Caco-2 (cell line): ENCODE measurements around the gene HNF4A. TPM values are rescaled to one million over a fixed set of nuclear protein-coding genes. Genes with fewer than 3 reads are reported as not detected.

Experiments used
- BruUV-seq: library from RNA; stranded (reverse); fragments of 400-500 nt; replicated peaks from 2 replicates; lab custom pipeline; 2021; lab: Mats Ljungman, UMichigan
- CTCF ChIA-PET: fragments of 300-600 bp; sonication (Branson Sonifier 250); formaldehyde crosslinking; loops from one replicate; lab custom pipeline; 2022; ENCODE audit warnings: antibody characterized with exemption; lab: Charles Lee
- POLR2A ChIA-PET: fragments of 300-600 bp; sonication (Branson Sonifier 250); formaldehyde crosslinking; loops from one replicate; lab custom pipeline; 2022; ENCODE audit warnings: antibody characterized with exemption; lab: Charles Lee
- DNase-seq, 2 experiments: peaks; one replicate each; pipeline versions ENCODE4 v3.0.0 to v3.0.0-alpha.2; 2020 to 2022
- H3K27me3 ChIP-seq: replicated peaks from 2 replicates; pipeline ENCODE4 v1.6.0; 2011; ENCODE audit warnings: low read length; ENCODE audit not compliant: control insufficient read depth, insufficient read depth
- H3K36me3 ChIP-seq: 2 replicates; pipeline ENCODE4 v1.5.1; 2011; ENCODE audit warnings: low read length; ENCODE audit not compliant: control insufficient read depth, insufficient read depth
- H3K4me1 ChIP-seq: fragments of 250-450 bp; sonication (Bioruptor Pico); 2 replicates; pipeline ENCODE4 v1.5.1; 2020; ENCODE audit warnings: mild to moderate bottlenecking
- H3K4me3 ChIP-seq: 2 replicates; pipeline ENCODE4 v1.5.1; 2011; ENCODE audit warnings: low read depth, mild to moderate bottlenecking, control low read depth, low read length
- H3K9me3 ChIP-seq: fragments of 250-450 bp; sonication (Bioruptor Pico); 2 replicates; pipeline ENCODE4 v1.5.1; 2020; ENCODE audit warnings: mild to moderate bottlenecking, moderate library complexity
- H3K27ac Mint-ChIP-seq: one replicate; pipeline ENCODE4 v1.8.0; 2022; ENCODE audit warnings: mixed read lengths; ENCODE audit not compliant: unreplicated experiment
- H3K27me3 Mint-ChIP-seq: one replicate; pipeline ENCODE4 v1.8.0; 2022; ENCODE audit warnings: mixed read lengths; ENCODE audit not compliant: insufficient read depth, unreplicated experiment
- H3K36me3 Mint-ChIP-seq: one replicate; pipeline ENCODE4 v1.8.0; 2022; ENCODE audit warnings: mild to moderate bottlenecking, mixed read lengths; ENCODE audit not compliant: insufficient read depth, unreplicated experiment
- H3K4me1 Mint-ChIP-seq: one replicate; pipeline ENCODE4 v1.8.0; 2022; ENCODE audit warnings: low read depth, mixed read lengths; ENCODE audit not compliant: unreplicated experiment
- H3K4me3 Mint-ChIP-seq: one replicate; pipeline ENCODE4 v1.8.0; 2022; ENCODE audit warnings: mild to moderate bottlenecking, moderate library complexity, mixed read lengths; ENCODE audit not compliant: unreplicated experiment
- H3K9me3 Mint-ChIP-seq: one replicate; pipeline ENCODE4 v1.8.0; 2022; ENCODE audit warnings: mixed read lengths; ENCODE audit not compliant: unreplicated experiment
- intact Hi-C: fragments of 100-400 bp; cut with micrococcal nuclease; formaldehyde crosslinking; loops from one replicate; pipeline ENCODE4 v1.10.0; 2022; ENCODE audit not compliant: unreplicated experiment
- total RNA-seq: library from RNA; stranded (reverse); gene quantifications from 2 replicates; pipeline ENCODE4 v1.2.3, GENCODE V29; 2022
- TF ChIP-seq, protein P1 (sequence below), 2 experiments: fragments of 200-600 bp in 1 of 2; IDR thresholded peaks; 1 replicate in 1 of 2; 2 replicates in 1 of 2; pipeline versions ENCODE4 v1.5.1 to v1.8.0; 2011 to 2022; ENCODE audit warnings: antibody characterized with exemption in 1 of 2, control low read depth in 1 of 2, inconsistent platforms in 1 of 2, low read depth in 1 of 2, low read length in 1 of 2, mild to moderate bottlenecking in 1 of 2, moderate library complexity in 1 of 2; ENCODE audit not compliant: insufficient read depth in 1 of 2, severe bottlenecking in 1 of 2, unreplicated experiment in 1 of 2

Gene HNF4A
- total RNA-seq, 1 experiment from 2014 or later: 292 TPM

DNA sequence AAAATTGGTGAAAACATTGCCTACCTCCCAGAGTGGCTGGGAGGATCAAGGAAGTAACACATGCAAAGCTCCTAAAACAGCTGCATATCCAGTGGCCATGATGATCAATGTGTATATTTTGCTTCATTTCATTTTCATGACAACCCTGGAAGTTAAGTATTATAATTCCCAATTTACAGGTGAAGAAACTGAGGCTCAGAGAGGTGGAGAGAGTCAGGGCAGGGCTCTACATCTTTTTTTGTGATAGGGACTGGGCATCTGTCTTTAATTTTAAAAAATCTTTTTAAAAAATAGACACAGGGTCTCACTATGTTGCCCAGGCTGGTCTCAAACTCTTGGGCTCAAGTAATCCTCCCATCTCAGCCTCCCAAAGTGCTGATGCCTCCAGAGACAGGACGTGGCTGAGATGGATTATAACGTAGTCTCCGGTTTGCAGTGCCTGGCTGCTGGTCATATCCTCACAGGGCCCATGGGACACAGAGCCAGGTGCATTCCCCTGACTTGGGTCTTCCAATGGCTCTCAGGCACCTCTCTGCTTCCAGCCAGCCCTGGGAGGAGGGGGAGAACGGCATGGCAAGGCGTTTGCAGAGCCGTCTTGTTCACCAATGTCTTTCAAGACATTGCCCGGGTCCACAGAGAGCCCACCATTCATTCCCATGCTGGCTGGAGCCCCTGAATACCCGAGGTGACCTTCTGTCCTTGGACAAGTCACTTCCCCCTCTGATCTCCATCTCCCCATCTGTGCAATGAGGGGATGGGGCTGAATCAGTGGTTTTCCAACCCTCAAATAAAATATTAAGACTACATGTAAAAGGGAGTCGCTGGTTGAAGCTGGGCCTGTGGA is 38.3 kb downstream of the HNF4A start:
- Histone ChIP-seq H3K9me3 (no peaks in the 10 kb centered on the region), H3K4me1 (peaks cover 72% of the 10 kb centered on the region), H3K36me3 (peaks cover 14% of the 10 kb centered on the region), H3K4me3 (peak overlapping the region; percentile 4; the same call in 1 of the 2 replicates), H3K27me3 (no peaks in the 10 kb centered on the region)
- Mint-ChIP-seq H3K4me3 (peak overlapping the region; percentile 47), H3K27ac (peak overlapping the region; percentile 78), H3K27me3 (no peaks in the 10 kb centered on the region), H3K9me3 (no peaks in the 10 kb centered on the region), H3K4me1 (peaks cover 51% of the 10 kb centered on the region), H3K36me3 (peaks cover 67% of the 10 kb centered on the region)
- TF ChIP-seq, protein P1, sequence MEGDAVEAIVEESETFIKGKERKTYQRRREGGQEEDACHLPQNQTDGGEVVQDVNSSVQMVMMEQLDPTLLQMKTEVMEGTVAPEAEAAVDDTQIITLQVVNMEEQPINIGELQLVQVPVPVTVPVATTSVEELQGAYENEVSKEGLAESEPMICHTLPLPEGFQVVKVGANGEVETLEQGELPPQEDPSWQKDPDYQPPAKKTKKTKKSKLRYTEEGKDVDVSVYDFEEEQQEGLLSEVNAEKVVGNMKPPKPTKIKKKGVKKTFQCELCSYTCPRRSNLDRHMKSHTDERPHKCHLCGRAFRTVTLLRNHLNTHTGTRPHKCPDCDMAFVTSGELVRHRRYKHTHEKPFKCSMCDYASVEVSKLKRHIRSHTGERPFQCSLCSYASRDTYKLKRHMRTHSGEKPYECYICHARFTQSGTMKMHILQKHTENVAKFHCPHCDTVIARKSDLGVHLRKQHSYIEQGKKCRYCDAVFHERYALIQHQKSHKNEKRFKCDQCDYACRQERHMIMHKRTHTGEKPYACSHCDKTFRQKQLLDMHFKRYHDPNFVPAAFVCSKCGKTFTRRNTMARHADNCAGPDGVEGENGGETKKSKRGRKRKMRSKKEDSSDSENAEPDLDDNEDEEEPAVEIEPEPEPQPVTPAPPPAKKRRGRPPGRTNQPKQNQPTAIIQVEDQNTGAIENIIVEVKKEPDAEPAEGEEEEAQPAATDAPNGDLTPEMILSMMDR (IDR thresholded peaks at IDR 0.05; ENCODE audit: insufficient read depth in 1 of 2, low read depth in 1 of 2, low read length in 1 of 2, severe bottlenecking in 1 of 2, unreplicated experiment in 1 of 2): no peak
- peak; percentile 63 to 73 for DNase-seq
- ChIA-PET POLR2A (interaction anchor here (0.6 to 2.0 kb wide), 9 partner anchors 9 to 1541 kb away, joined by 3 to 21 read pairs (median 5); partner anchors contain the start of genes HNF4A and TTPAL), CTCF (interaction anchor here (0.5 to 3.7 kb wide), 23 partner anchors 9 to 217 kb away, joined by 3 to 47 read pairs (median 3); partner anchors contain the start of genes FITM2, HNF4A and TTPAL)
- BruUV-seq: TSS peak; percentile 36
- intact Hi-C loops: loop anchor here (1.0 to 5.0 kb wide), 7 partner anchors 8 to 183 kb away; partner anchors contain the start of genes HNF4A, OSER1 and SERINC3

DNA sequence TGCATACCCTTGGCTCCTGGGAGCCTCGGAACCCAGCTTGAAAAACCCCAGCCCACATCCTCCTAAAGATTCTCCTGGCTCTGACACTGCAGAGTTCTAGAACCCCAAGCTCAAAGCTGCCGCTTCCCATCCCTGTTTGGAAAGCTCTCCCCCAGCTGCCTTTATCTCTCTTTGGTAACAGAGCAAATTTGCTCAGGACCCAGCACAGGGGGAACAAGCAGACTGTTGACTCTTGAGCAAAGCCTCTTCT is 38.9 kb downstream of the HNF4A start:
- Mint-ChIP-seq H3K36me3 (peaks cover 67% of the 10 kb centered on the region), H3K9me3 (no peaks in the 10 kb centered on the region), H3K4me3 (peak overlapping the region; percentile 47), H3K27ac (peak overlapping the region; percentile 78), H3K4me1 (peaks cover 51% of the 10 kb centered on the region), H3K27me3 (no peaks in the 10 kb centered on the region)
- no TSS peak for BruUV-seq
- POLR2A ChIA-PET: interaction anchor here (0.9 to 2.0 kb wide), 8 partner anchors 10 to 127 kb away, joined by 3 to 21 read pairs (median 5); partner anchors contain the start of genes HNF4A and TTPAL
- no peak overlapping the region; the same call in 1 of the 2 replicates for H3K4me3 ChIP-seq
- CTCF ChIA-PET: interaction anchor here (0.6 to 3.7 kb wide), 20 partner anchors 10 to 216 kb away, joined by 3 to 47 read pairs (median 4); partner anchors contain the start of genes FITM2, HNF4A and TTPAL
- H3K36me3 ChIP-seq: peaks cover 14% of the 10 kb centered on the region
- no peaks in the 10 kb centered on the region for H3K9me3 ChIP-seq
- DNase-seq: no peak
- H3K4me1 ChIP-seq: peaks cover 74% of the 10 kb centered on the region
- intact Hi-C loops: loop anchor here (1.0 to 5.0 kb wide), 7 partner anchors 8 to 184 kb away; partner anchors contain the start of genes HNF4A, OSER1 and SERINC3
- TF ChIP-seq, protein P1 (IDR thresholded peaks at IDR 0.05; ENCODE audit: insufficient read depth in 1 of 2, low read depth in 1 of 2, low read length in 1 of 2, severe bottlenecking in 1 of 2, unreplicated experiment in 1 of 2): no peak
- no peaks in the 10 kb centered on the region for H3K27me3 ChIP-seq
